HepG2 (cell line): ENCODE results near the gene KDM3B. TPM values are rescaled to one million over a fixed set of nuclear protein-coding genes. Genes with fewer than 3 reads are reported as not detected.

ENCODE experiments used
- BHLHE40 ChIP-seq: IDR thresholded peaks from 2 replicates; pipeline ENCODE4 v1.6.1; 2011; ENCODE audit warnings: low read length, improper control_type of control experiment
- CBX1 ChIP-seq: IDR thresholded peaks from one replicate; pipeline ENCODE4 v1.6.1; 2016; ENCODE audit warnings: antibody characterized with exemption, low read depth
- CC2D1A ChIP-seq: sonication (generic); formaldehyde crosslinking; IDR thresholded peaks from 2 replicates; pipeline ENCODE4 v1.8.1; 2023; ENCODE audit warnings: mild to moderate bottlenecking, missing genetic modification reagents
- DNMT1 ChIP-seq: sonication (generic); formaldehyde crosslinking; IDR thresholded peaks from 2 replicates; pipeline ENCODE4 v1.5.1; 2020; ENCODE audit warnings: mild to moderate bottlenecking, missing genetic modification reagents
- ELF3 ChIP-seq: IDR thresholded peaks from 2 replicates; pipeline ENCODE4 v1.6.1; 2016; ENCODE audit warnings: missing genetic modification reagents, missing compliant biosample characterization
- HNF4G ChIP-seq, 2 experiments: sonication (generic) in 1 of 2; formaldehyde crosslinking in 1 of 2; IDR thresholded peaks; 2 replicates each; pipeline versions ENCODE4 v1.4.0 to v1.6.1; 2011 to 2020; ENCODE audit warnings: borderline replicate concordance in 2 of 2, low read depth in 2 of 2, mild to moderate bottlenecking in 2 of 2, low read length in 1 of 2, missing genetic modification reagents in 1 of 2, moderate library complexity in 1 of 2
- HNRNPK ChIP-seq: fragments of 200-400 bp; formaldehyde crosslinking; IDR thresholded peaks from 2 replicates; pipeline ENCODE4 v1.6.1; 2018; ENCODE audit warnings: low read length, low read depth, moderate library complexity, mild to moderate bottlenecking; ENCODE audit not compliant: poor library complexity, severe bottlenecking
- IKZF4 ChIP-seq: sonication (generic); formaldehyde crosslinking; IDR thresholded peaks from 2 replicates; pipeline ENCODE4 v1.5.1; 2020; ENCODE audit warnings: borderline replicate concordance, mild to moderate bottlenecking, low read depth, missing genetic modification reagents; ENCODE audit errors: not compliant biosample characterization
- ISX ChIP-seq: sonication (generic); formaldehyde crosslinking; conservative IDR thresholded peaks from 2 replicates; pipeline ENCODE4 v1.5.0; 2020; ENCODE audit warnings: missing genetic modification reagents
- KAT2B ChIP-seq: fragments of 150-350 bp; IDR thresholded peaks from 2 replicates; pipeline ENCODE4 v1.6.1; 2014; ENCODE audit warnings: low read depth, low read length, borderline replicate concordance
- KAT7 ChIP-seq: IDR thresholded peaks from 2 replicates; pipeline ENCODE4 v1.6.1; 2018; ENCODE audit warnings: borderline replicate concordance, missing compliant biosample characterization
- KLF16 ChIP-seq, 2 experiments: sonication (generic) in 1 of 2; formaldehyde crosslinking in 1 of 2; IDR thresholded peaks; 2 replicates each; pipeline versions ENCODE4 v1.6.1 to v1.8.0; 2016 to 2023; ENCODE audit warnings: missing genetic modification reagents in 2 of 2, missing compliant biosample characterization in 1 of 2
- KMT2B ChIP-seq: IDR thresholded peaks from 2 replicates; pipeline ENCODE4 v1.6.1; 2016; ENCODE audit warnings: missing genetic modification reagents, missing compliant biosample characterization
- NFIB ChIP-seq: sonication (generic); formaldehyde crosslinking; IDR thresholded peaks from 2 replicates; pipeline ENCODE4 v1.9.0; 2021; ENCODE audit warnings: missing genetic modification reagents, mild to moderate bottlenecking, borderline replicate concordance
- NFKBIZ ChIP-seq: IDR thresholded peaks from 2 replicates; pipeline ENCODE4 v1.6.1; 2018; ENCODE audit warnings: missing genetic modification reagents, missing compliant biosample characterization
- NR2F2 ChIP-seq: IDR thresholded peaks from 2 replicates; pipeline ENCODE4 v1.6.1; 2012; ENCODE audit warnings: low read depth, inconsistent platforms, borderline replicate concordance
- PHF21A ChIP-seq: sonication (generic); formaldehyde crosslinking; IDR thresholded peaks from 2 replicates; pipeline ENCODE4 v1.5.0; 2020; ENCODE audit warnings: mild to moderate bottlenecking, missing genetic modification reagents
- RFX5 ChIP-seq: IDR thresholded peaks from 2 replicates; pipeline ENCODE4 v1.6.1; 2011; ENCODE audit warnings: low read depth, low read length, improper control_type of control experiment
- SSRP1 ChIP-seq: IDR thresholded peaks from 2 replicates; pipeline ENCODE4 v1.6.1; 2016; ENCODE audit warnings: control low read depth
- ZBTB1 ChIP-seq: sonication (generic); formaldehyde crosslinking; IDR thresholded peaks from 2 replicates; pipeline ENCODE4 v1.4.0; 2020; ENCODE audit warnings: missing genetic modification reagents, borderline replicate concordance
- ZNF3 ChIP-seq: IDR thresholded peaks from 2 replicates; pipeline ENCODE4 v1.7.0; 2017; ENCODE audit warnings: inconsistent platforms
- ZNF382 ChIP-seq: sonication (generic); formaldehyde crosslinking; IDR thresholded peaks from 2 replicates; pipeline ENCODE4 v1.5.0; 2020; ENCODE audit warnings: missing genetic modification reagents, mild to moderate bottlenecking, borderline replicate concordance
- ZNF567 ChIP-seq: sonication (generic); formaldehyde crosslinking; IDR thresholded peaks from 2 replicates; pipeline ENCODE4 v1.8.1; 2023; ENCODE audit warnings: mild to moderate bottlenecking, missing genetic modification reagents, borderline replicate concordance
- ZNF724P ChIP-seq: sonication (generic); formaldehyde crosslinking; IDR thresholded peaks from 2 replicates; pipeline ENCODE4 v1.8.0; 2022; ENCODE audit warnings: missing genetic modification reagents, borderline replicate concordance
- polyA plus RNA-seq, 8 experiments: library from polyadenylated mRNA; depleted of rRNA in 3 of 8; stranded (reverse) in 7 of 8; unstranded in 1 of 8; fragments of >200 nt; fragmentation: Illumina TruSeq in 4 of 8; extraction: Trizol in 4 of 8; gene quantifications; 2 replicates each; pipeline versions ENCODE4 v1.2.1 to v1.2.3, GENCODE V29; 2011 to 2016; ENCODE audit warnings: low read depth in 4 of 8, missing spikeins in 1 of 8, mixed read lengths in 1 of 8; ENCODE audit not compliant: insufficient read depth in 1 of 8
- total RNA-seq, 5 experiments: library from RNA; depleted of rRNA; stranded (reverse); fragments of >200 nt; fragmentation: Illumina TruSeq; extraction: Trizol; gene quantifications; 2 replicates each; pipeline ENCODE4 v1.2.3, GENCODE V29; 2016; ENCODE audit warnings: low read depth in 1 of 5
- TF ChIP-seq, protein P1 (sequence below): sonication (generic); formaldehyde crosslinking; IDR thresholded peaks from 2 replicates; pipeline ENCODE4 v1.5.0; 2020; ENCODE audit warnings: missing genetic modification reagents
- TF ChIP-seq, protein P2 (sequence below): sonication (generic); formaldehyde crosslinking; IDR thresholded peaks from 2 replicates; pipeline ENCODE4 v1.4.0; 2020; ENCODE audit warnings: mild to moderate bottlenecking, missing genetic modification reagents
- TF ChIP-seq, protein P3 (sequence below): sonication (generic); formaldehyde crosslinking; IDR thresholded peaks from 2 replicates; pipeline ENCODE4 v1.4.0; 2020; ENCODE audit warnings: missing genetic modification reagents

KDM3B gene
- total and polyA plus RNA-seq, 2 of the 13 experiments (the other 11 are each of a cell fraction or from before 2014, with no cell fraction given), result 19.7 to 34.3 TPM

DNA sequence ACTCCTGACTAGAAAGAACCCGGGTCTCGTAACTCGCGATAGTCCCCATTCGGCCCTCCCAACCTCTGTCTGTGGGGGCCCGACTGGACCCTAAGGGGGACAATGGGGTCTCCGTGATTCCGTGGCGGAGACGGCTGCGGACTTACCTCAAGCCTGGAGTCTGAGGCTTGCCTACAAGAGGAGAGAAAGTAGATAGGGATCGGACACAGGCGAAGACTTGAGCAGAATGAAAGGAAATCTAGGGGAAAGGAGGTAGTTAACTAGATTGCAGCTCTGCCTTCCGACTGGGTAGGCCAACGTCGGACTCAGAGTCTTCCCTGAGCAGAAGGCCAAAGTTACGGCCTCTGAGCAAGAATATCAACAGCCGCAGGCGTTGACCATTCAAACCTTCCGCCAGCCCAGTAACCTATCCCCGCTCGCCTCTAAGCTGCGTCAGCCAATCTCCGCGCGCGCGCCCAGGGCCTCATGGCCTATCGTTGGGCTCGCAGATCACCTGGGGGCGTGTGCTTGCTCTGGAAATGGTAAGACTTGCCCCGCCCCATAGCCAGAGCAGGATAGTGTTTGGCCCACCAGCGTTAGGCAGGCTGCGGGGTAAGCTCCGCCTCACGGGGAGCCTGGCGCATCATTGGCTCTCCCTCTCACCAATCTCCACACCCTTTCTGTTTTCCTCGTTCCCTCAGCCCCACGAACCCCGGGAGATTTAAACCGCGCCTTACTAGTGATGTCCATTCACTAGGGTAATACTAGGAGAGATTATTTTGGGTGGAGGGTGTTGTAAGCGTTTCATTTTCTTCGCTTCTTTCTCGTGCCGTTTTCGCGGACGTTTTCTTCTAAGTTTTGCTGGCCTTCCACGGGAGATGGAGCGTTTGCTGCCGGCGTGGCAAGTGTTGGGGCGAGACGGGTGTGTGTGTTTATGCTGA, 20.8 kb upstream of the KDM3B start, which contains the start of gene CDC25C (continued):
- TF ChIP-seq KAT7 (CRISPR knock-in tag) (no peak), DNMT1 (CRISPR knock-in tag) (no peak), NFIB (CRISPR knock-in tag) (no peak), PHF21A (CRISPR knock-in tag) (peak; percentile 65), CBX1 (no peak), ZNF3 (CRISPR knock-in tag) (no peak), RFX5 (no peak; the same call in 1 of the 2 replicates), KMT2B (CRISPR knock-in tag) (no peak), ISX (0 out of 2 replicates have a peak, but pooled peaks have one; percentile 72), CC2D1A (CRISPR knock-in tag) (0 out of 2 replicates have a peak, but pooled peaks have one; percentile 14), BHLHE40 (no peak), ZNF382 (CRISPR knock-in tag) (no peak), NFKBIZ (CRISPR knock-in tag) (no peak), ZBTB1 (CRISPR knock-in tag) (no peak), KAT2B (no peak), ZNF567 (CRISPR knock-in tag) (no peak), NR2F2 (no peak), ELF3 (peak; percentile 61), IKZF4 (no peak), ZNF724P (CRISPR knock-in tag) (peak; percentile 77; the same call in 1 of the 2 replicates), KLF16 (CRISPR knock-in tag; IDR thresholded peaks at IDR 0.05) (peak in 1 of 2 experiments; percentile 77; a peak in 2 of 4 replicates), HNF4G (IDR thresholded peaks at IDR 0.05; ENCODE audit: borderline replicate concordance, low read depth, low read length) (0 out of 2 replicates have a peak, but pooled peaks have one; percentile 17), HNF4G (CRISPR knock-in tag; IDR thresholded peaks at IDR 0.05; ENCODE audit: borderline replicate concordance, low read depth) (no peak), SSRP1 (no peak), HNRNPK (no peak)
- TF ChIP-seq, protein P1, sequence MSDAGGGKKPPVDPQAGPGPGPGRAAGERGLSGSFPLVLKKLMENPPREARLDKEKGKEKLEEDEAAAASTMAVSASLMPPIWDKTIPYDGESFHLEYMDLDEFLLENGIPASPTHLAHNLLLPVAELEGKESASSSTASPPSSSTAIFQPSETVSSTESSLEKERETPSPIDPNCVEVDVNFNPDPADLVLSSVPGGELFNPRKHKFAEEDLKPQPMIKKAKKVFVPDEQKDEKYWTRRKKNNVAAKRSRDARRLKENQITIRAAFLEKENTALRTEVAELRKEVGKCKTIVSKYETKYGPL, result no peak
- TF ChIP-seq, protein P2, sequence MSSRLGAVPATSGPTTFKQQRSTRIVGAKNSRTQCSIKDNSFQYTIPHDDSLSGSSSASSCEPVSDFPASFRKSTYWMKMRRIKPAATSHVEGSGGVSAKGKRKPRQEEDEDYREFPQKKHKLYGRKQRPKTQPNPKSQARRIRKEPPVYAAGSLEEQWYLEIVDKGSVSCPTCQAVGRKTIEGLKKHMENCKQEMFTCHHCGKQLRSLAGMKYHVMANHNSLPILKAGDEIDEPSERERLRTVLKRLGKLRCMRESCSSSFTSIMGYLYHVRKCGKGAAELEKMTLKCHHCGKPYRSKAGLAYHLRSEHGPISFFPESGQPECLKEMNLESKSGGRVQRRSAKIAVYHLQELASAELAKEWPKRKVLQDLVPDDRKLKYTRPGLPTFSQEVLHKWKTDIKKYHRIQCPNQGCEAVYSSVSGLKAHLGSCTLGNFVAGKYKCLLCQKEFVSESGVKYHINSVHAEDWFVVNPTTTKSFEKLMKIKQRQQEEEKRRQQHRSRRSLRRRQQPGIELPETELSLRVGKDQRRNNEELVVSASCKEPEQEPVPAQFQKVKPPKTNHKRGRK, result no peak
- TF ChIP-seq, protein P3, sequence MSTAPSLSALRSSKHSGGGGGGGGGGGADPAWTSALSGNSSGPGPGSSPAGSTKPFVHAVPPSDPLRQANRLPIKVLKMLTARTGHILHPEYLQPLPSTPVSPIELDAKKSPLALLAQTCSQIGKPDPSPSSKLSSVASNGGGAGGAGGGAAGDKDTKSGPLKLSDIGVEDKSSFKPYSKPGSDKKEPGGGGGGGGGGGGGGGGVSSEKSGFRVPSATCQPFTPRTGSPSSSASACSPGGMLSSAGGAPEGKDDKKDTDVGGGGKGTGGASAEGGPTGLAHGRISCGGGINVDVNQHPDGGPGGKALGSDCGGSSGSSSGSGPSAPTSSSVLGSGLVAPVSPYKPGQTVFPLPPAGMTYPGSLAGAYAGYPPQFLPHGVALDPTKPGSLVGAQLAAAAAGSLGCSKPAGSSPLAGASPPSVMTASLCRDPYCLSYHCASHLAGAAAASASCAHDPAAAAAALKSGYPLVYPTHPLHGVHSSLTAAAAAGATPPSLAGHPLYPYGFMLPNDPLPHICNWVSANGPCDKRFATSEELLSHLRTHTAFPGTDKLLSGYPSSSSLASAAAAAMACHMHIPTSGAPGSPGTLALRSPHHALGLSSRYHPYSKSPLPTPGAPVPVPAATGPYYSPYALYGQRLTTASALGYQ (CRISPR knock-in tag), result 0 out of 2 replicates have a peak, but pooled peaks have one; percentile 67
